SW480 (cell line): ENCODE results near the gene IL7R.
"Not testable (repeated sequence)": the region's sequence is repeated elsewhere in the genome, so short reads cannot be mapped to it uniquely, and the experiment has no call there.

Experiments
- DNase-seq: peaks from one replicate; pipeline ENCODE4 v3.0.0-alpha.2; 2016; ENCODE audit warnings: low spot score

IL7R gene

DNA sequence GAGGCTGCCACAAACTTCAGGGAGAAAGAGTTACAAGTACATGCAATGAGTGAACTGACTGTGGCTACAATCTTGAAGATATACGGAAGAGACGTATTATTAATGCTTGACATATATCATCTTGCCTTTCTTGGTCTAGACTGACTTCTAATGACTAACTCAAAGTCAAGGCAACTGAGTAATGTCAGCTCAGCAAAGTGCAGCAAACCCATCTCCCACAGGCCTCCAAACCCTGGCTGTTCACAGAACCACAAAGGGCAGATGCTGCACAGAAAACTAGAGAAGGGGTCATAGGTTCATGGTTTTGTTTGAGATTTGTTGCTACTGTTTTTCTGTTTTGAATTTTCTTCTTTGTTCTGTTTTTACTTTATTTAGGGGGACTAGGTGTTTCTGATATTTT, 21.0 kb downstream of the IL7R start:
- no peak for DNase-seq

DNA sequence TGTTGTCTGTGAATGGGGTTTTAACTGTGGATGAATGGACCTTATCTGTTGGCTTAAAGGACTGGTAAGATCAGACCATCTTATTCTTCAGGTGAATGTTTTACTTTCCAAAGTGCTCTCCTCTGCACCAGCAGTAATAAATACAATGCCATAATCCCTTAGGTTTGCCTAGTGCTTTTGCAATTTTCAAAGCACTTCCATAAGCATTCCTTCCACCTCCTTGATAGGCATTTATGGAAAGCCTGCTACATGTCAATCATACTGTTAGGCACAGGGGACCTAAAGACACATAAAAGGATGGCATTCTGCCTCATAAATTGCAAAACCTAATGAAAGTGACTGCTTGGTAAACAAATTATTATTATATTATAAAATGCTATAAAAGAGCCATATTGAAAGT, 21.4 kb downstream of the IL7R start:
- no peak for DNase-seq

DNA sequence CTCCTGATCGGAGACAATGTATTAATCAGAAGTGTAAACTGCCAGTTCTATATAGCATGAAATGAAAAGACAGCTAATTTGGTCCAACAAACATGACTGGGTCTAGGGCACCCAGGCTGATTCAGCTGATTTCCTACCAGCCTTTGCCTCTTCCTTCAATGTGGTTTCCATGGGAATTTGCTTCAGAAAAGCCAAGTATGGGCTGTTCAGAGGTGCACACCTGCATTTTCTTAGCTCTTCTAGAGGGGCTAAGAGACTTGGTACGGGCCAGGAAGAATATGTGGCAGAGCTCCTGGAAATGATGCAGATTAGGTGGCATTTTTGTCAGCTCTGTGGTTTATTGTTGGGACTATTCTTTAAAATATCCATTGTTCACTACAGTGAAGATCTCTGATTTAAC, 22.4 kb downstream of the IL7R start:
- DNase-seq, result no peak

- DNase-seq, result no peak
These were observed 23.0 kb downstream of the IL7R start for GRCh38 chr5:35879649-35880048.

GRCh38 chr5:35880156-35880555, 23.5 kb downstream of the IL7R start:
- no peak for DNase-seq

GRCh38 chr5:35881758-35882157, 25.1 kb downstream of the IL7R start:
- no peak for DNase-seq

DNA sequence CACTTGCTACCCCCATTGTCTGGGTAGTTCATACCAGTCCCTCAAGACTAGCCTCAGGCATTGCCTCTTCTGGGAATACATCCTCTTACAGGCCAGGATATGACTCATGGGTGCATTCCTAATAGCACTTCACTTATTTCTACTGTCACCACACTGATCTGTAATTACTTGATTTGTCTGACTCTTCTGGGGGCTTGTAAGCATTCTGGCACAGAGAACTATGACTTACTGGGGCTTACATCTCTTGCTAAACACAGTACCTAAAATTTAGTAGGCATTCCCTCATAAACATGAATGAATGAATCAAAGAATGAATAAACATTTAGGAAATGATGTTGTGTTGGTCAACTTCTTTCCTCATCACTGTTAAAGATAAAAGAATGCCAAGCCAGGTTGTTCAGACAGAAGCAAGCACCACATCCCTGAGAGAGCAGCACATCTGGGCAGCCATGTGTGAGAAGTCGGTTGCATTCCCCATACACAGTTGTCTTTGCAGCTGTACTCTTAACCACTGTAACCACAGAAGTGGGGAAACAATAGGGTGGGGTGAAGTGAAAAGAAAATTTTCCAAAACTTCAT, 27.6 kb downstream of the IL7R start:
- peak; percentile 44 for DNase-seq

DNA sequence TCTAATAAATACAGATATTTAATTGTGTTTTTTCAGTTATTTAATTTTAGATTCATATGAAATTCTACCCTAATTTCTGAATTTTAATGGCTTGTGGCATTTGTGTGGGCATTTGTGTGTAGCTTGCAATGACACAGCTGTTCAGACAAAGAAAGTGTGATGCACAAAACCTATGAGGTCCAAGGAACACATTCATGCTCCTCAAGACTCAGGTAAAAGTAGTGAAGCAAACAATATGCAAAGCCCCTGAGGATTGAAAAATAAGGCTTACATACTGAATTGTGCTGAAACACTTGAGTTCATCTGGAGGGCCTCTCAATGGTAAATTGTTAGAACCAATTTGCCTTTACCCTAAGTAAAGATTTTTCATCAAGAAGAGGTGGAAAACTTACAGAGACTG, 28.1 kb downstream of the IL7R start:
- no peak for DNase-seq

DNA sequence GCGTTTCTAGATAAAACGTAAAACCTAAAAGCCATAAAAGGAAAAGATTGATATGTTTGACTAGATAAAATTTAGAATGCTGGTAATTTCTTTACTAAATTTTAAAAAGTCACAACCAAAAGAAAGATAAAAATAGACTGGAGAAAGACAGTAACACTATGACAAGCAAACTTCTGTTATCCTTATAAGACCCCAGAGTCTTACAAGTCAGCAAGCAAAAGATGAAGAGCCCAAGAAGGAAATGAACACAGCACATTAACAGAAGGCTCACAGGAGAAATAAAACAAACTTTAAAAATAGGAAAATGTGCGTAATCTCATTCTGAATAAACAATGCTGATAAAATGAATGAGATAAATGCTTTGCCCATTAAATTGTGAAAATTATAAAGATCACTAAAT, 29.7 kb downstream of the IL7R start:
- no peak for DNase-seq

DNA sequence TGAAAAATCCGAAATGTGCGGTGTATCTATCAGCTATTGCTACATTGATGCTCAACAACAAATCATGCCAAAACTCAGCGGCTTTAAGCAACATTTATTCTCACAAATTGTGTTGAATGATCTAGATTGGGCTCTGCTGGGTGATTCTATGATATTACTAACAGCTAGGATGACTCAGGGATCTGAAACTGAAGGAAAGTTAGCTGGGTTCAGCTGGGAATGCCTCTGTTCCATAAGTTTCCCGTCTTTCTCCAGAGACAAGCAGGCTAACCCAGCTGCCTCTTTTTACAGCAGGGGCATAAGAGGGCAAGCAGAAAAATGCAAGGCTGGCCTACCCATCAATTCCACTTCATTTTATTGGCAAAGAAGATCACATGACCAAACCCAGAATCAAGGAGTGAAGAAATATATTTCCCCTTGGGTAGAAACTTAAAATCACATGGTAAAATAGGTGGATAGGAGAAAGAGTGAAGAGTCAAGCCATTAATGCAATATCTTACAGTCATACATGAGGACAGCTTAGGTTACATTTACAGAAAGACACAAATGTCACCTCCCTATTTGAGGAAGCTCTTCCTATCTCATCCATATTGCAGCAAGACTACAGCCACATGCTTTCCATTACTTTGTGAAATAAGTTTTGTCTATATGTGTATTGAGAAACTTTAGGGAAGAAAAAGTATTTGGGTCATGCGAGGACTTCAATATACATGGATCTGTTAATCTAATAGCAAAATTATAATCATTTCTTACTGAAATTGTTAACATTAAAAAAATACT, 30.8 kb downstream of the IL7R start:
- no peak for DNase-seq

DNA sequence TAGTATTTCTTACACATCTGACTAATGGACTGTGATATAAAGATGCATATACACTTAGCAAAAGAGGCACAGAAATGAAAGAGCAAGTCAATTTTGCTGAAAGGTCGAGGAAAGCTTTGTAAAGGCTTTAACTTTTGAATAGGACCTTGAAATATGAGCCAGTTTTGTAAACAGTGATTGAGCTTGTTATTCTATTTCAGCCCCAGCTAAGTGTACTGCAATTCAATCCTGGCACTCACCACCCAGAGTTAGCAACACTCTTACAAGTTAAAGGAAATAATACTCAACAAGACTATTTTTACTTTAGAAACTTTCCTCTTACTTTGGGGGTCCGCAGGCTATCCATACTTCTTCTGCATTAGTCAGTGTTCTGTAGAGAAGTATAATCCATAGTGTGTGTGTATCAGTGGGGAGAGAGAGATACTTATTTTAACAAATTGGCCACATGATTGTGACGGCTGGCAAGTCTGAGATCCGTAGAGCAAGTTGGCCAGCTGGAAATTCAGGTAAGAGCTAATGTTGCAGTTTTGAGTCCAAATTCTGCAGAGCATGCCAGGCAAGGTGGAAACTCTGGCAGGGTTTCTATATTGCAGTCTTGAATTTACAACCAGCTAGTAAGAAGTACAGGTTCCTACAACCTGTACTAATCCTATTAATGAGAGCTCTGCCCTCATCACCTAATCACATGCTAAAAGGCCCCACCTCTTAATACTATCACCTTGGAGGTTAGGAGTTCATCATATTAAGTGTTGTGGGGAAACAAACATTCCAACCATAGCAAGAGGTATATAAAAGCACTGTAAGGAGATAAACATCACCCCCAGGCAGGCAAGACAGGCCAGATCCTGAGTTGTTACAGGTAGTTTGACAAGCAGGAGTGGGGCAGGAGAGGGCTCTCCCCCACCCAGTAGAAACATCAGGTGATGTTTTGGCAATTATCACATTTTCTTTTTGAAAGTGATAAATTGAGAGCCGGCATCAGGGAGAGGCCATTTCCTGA, 33.6 kb downstream of the IL7R start:
- DNase-seq, result no peak

DNA sequence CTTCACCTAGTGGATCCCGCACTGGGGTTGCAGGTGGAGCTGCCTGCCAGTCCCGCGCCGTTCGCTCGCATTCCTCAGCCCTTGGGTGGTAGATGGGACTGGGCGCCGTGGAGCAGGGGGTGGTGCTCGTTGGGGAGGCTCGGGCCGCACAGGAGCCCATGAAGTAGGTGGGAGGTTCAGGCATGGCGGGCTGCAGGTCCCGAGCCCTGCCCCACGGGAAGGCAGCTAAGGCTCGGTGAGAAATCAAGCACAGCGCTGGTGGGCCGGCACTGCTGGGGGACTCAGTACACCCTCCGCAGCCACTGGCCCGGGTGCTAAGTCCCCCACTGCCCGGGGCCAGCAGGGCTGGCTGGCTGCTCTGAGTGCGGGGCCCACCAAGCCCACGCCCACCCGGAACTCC, 36.1 kb downstream of the IL7R start:
- not testable (repeated sequence) for DNase-seq

- DNase-seq, result no peak
These were observed 37.4 kb downstream of the IL7R start for GRCh38 chr5:35894131-35894530.

DNA sequence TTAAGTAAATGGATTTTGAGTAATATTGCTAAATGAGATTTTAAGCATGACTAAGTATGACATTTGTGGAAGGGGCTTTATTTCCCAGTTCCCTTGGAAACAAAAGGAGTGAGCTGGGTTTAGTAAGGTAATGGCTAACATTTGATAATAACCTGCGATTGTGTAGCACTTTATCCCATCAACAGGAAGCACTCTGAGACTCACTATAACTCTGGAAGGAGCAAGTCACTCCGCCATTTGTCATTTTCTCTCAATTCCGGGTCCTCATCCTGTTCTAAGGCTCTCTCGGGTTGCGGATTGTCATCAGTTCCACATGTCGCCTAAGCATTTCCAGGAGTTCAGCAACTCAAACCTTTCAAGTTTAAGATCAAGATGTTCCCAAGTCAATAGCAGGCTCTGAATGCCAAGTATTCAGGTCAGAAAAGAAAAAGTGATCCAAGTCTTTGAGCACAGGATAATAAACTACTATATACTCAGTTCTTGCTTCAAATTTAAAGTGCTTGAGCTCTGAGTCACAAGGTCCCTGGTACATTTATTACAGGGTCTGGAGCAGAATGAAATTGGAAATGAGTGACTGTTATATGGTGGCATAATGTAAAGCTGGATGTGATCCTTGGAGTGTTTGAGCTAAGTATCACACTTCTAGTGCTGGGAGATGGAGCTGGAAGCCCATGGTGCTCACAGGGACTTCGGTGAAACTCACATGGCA, 42.4 kb downstream of the IL7R start:
- DNase-seq, result no peak

DNA sequence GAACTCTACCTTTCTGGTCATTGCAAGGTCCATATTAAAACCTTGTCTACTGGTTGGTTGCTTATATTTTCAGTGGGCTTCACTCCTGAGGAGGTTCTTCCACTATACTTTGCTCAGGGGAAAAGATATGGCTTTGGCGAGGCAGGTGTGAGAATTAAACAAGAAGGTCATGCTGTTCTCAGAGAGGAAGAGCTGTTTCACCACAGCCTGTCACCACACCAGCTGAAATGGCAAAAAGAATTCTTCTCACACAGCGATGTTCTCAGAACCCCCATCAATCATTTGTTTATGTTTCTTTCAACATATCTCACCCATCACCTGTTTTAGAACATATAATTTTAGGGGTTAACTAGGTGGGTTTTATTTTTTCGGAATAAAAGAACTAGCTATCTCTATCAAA, 43.1 kb downstream of the IL7R start:
- DNase-seq, result no peak

- no peak for DNase-seq
These were observed 44.4 kb downstream of the IL7R start for GRCh38 chr5:35900972-35901695.

- DNase-seq, result no peak
These were observed 45.5 kb downstream of the IL7R start for GRCh38 chr5:35902046-35902672.

- no peak for DNase-seq
These were observed 47.0 kb downstream of the IL7R start for GRCh38 chr5:35903631-35904203.

- DNase-seq, result no peak
These were observed 47.9 kb downstream of the IL7R start for GRCh38 chr5:35904443-35905132.

GRCh38 chr5:35908228-35908627, 51.5 kb downstream of the IL7R start:
- DNase-seq, result no peak
